ENCODE data around the gene SLC10A7. TPM values are rescaled to one million over a fixed set of nuclear protein-coding genes. Genes with fewer than 3 reads are reported as not detected.

Gene SLC10A7
- total and polyA plus RNA-seq, 2 of the 13 experiments (the other 11 are each of a cell fraction or from before 2014, with no cell fraction given) = 18.5 to 18.8 TPM

- TF ChIP-seq ZNF460 (CRISPR knock-in tag; IDR thresholded peaks at IDR 0.05; ENCODE audit: borderline replicate concordance) = no peak
- TF ChIP-seq PITX1 (CRISPR knock-in tag; IDR thresholded peaks at IDR 0.05) = no peak
- TF ChIP-seq EED (CRISPR knock-in tag; IDR thresholded peaks at IDR 0.05) = no peak
- no peak for TF ChIP-seq ATF7-NPFF (CRISPR knock-in tag; IDR thresholded peaks at IDR 0.05; ENCODE audit: low read depth)
- TF ChIP-seq ZNF557 (CRISPR knock-in tag; IDR thresholded peaks at IDR 0.05) = no peak
- no peak for TF ChIP-seq CBX1 (IDR thresholded peaks at IDR 0.05; ENCODE audit: low read depth)
- TF ChIP-seq, protein P1, sequence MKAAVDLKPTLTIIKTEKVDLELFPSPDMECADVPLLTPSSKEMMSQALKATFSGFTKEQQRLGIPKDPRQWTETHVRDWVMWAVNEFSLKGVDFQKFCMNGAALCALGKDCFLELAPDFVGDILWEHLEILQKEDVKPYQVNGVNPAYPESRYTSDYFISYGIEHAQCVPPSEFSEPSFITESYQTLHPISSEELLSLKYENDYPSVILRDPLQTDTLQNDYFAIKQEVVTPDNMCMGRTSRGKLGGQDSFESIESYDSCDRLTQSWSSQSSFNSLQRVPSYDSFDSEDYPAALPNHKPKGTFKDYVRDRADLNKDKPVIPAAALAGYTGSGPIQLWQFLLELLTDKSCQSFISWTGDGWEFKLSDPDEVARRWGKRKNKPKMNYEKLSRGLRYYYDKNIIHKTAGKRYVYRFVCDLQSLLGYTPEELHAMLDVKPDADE (CRISPR knock-in tag; IDR thresholded peaks at IDR 0.05) = no peak
- TF ChIP-seq REPIN1 (CRISPR knock-in tag; IDR thresholded peaks at IDR 0.05; ENCODE audit: borderline replicate concordance, low read depth) = no peak
- TF ChIP-seq EHMT2 (IDR thresholded peaks at IDR 0.05; ENCODE audit: borderline replicate concordance, low read depth, low read length) = no peak
- TF ChIP-seq E2F1 (CRISPR knock-in tag; IDR thresholded peaks at IDR 0.05) = no peak
- TF ChIP-seq NFATC3 (CRISPR knock-in tag; IDR thresholded peaks at IDR 0.05) = no peak
- no peak for TF ChIP-seq TCF7L2 (IDR thresholded peaks at IDR 0.05; ENCODE audit: low read depth, low read length)
- H3K79me2 ChIP-seq (ENCODE audit: insufficient read depth, low read length) = no peaks in the 10 kb centered on the region
- H3K4me3 ChIP-seq (replicated peaks in 1 of 3; ENCODE audit: insufficient read depth in 1 of 3, low read depth in 2 of 3, low read length in 3 of 3) = no peak overlapping the region
- BruUV-seq (replicated peaks) = no TSS peak
- no peak for DNase-seq (ENCODE audit: low spot score)
- no peaks in the 10 kb centered on the region for H3K9me3 ChIP-seq (ENCODE audit: low read length)
- H3K27me3 ChIP-seq (ENCODE audit: control insufficient read depth in 1 of 2, insufficient read depth in 2 of 2, low read length in 2 of 2) = no peaks in the 10 kb centered on the region
- ATAC-seq = no peak
- no peak overlapping the region for H3K9ac ChIP-seq (ENCODE audit: insufficient read depth, low read depth, low read length)
- CTCF ChIA-PET (ENCODE audit: low intra/inter-chr PET ratio, low total read pairs) = no interaction called here
- intact Hi-C loops (cut with micrococcal nuclease; ENCODE audit: unreplicated experiment) (no loop called here), in situ Hi-C loops (cut with HindIII; ENCODE audit: extremely low pct_ligation_motif_present, low pct_unique_long_range_greater_than_20kb) (no loop called here)
- peaks cover 0 to 3% of the 10 kb centered on the region in 2 experiments; a peak in 1 of 5 replicates for H3K36me3 ChIP-seq (replicated peaks in 1 of 2; ENCODE audit: control insufficient read depth in 1 of 2, insufficient read depth in 2 of 2, low read length in 2 of 2)
- H3K4me1 ChIP-seq (ENCODE audit: insufficient read depth, low read length) = peaks cover 6% of the 10 kb centered on the region
- POLR2A ChIA-PET = no interaction called here
- H3K4me2 ChIP-seq (ENCODE audit: low read depth, low read length) = no peak overlapping the region
- no peak overlapping the region for H3K27ac ChIP-seq (ENCODE audit: extremely low read length, insufficient read depth, low read length)
- FAIRE-seq = no peak
- H4K20me1 ChIP-seq (ENCODE audit: insufficient read depth, low read length) = no peaks in the 10 kb centered on the region
- WGBS (ENCODE audit: low lambda C conversion rate) = 100% methylated on average over 1 of the region's 1 CpG
- no peak overlapping the region for H2AFZ ChIP-seq (ENCODE audit: low read length)
Observed at GRCh38 chr4:146255463-146255862, 266.3 kb downstream of the SLC10A7 start.

Measured in HepG2 (cell line).